Measurements from ENCODE around the gene ACIN1. TPM values are rescaled to one million over a fixed set of nuclear protein-coding genes. Genes with fewer than 3 reads are reported as not detected.

Gene ACIN1
- total RNA-seq, 2 experiments from 2014 or later, result 282 to 288 TPM

GRCh38 chr14:23114669-23115038 lies 19.7 kb upstream of the ACIN1 start:
- Histone ChIP-seq H3K36me3 (ENCODE audit: insufficient read depth, low read length) (no peaks in the 10 kb centered on the region), H3K4me1 (ENCODE audit: insufficient read depth, low read length) (peaks cover 34% of the 10 kb centered on the region), H3K27me3 (ENCODE audit: control insufficient read depth in 1 of 2, insufficient read depth in 2 of 2, low read length in 2 of 2) (peaks cover 16 to 19% of the 10 kb centered on the region in 2 experiments), H3K9me3 (ENCODE audit: control insufficient read depth in 1 of 2, insufficient read depth in 1 of 2, low read length in 2 of 2) (no peaks in the 10 kb centered on the region), H3K4me3 (ENCODE audit: low read length) (no peak overlapping the region), H3K27ac (ENCODE audit: low read depth in 1 of 2, low read length in 2 of 2) (no peak overlapping the region)
- ATAC-seq (ENCODE audit: poor library complexity), result no peak
- Mint-ChIP-seq H3K36me3 (ENCODE audit: low read depth) (no peaks in the 10 kb centered on the region), H3K9me3 (no peaks in the 10 kb centered on the region), H3K27me3 (no peaks in the 10 kb centered on the region), H3K27ac (peak overlapping the region; percentile 94), H3K4me1 (ENCODE audit: low read depth) (peaks cover 37% of the 10 kb centered on the region), H3K4me3 (no peak overlapping the region)
- TF ChIP-seq, protein P1, sequence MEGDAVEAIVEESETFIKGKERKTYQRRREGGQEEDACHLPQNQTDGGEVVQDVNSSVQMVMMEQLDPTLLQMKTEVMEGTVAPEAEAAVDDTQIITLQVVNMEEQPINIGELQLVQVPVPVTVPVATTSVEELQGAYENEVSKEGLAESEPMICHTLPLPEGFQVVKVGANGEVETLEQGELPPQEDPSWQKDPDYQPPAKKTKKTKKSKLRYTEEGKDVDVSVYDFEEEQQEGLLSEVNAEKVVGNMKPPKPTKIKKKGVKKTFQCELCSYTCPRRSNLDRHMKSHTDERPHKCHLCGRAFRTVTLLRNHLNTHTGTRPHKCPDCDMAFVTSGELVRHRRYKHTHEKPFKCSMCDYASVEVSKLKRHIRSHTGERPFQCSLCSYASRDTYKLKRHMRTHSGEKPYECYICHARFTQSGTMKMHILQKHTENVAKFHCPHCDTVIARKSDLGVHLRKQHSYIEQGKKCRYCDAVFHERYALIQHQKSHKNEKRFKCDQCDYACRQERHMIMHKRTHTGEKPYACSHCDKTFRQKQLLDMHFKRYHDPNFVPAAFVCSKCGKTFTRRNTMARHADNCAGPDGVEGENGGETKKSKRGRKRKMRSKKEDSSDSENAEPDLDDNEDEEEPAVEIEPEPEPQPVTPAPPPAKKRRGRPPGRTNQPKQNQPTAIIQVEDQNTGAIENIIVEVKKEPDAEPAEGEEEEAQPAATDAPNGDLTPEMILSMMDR (IDR thresholded peaks at IDR 0.05), result no peak
- POLR2A ChIA-PET, result no interaction called here
- CTCF ChIA-PET, result no interaction called here
- no peak for DNase-seq
- intact Hi-C loops (cut with DNase I, micrococcal nuclease), result loop anchor here in 1 of 2 experiments (5.0 kb wide), 1 partner anchor 42 kb away; no protein-coding TSS in a partner anchor

DNA sequence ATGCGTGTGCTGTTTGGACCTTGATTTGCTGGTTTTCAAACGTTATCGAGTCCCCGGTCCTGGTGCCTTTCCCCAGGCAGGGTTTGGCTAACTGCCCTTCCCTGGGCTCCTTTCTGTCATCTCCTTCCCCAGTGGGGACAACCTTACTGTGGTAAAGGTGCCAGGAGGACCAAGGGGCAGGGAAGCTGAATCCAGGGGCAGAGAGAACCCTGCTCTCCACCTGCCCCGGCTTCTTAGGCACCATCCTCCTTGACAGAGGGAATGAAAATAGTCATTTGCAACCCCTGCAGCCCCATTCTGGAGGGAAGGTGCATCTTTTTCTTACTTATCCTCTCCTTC lies 19.2 kb upstream of the ACIN1 start:
- Histone ChIP-seq H3K4me1 (ENCODE audit: insufficient read depth, low read length) (peaks cover 29% of the 10 kb centered on the region), H3K36me3 (ENCODE audit: insufficient read depth, low read length) (no peaks in the 10 kb centered on the region), H3K27ac (ENCODE audit: low read depth in 1 of 2, low read length in 2 of 2) (no peak overlapping the region), H3K4me3 (ENCODE audit: low read length) (no peak overlapping the region), H3K9me3 (ENCODE audit: control insufficient read depth in 1 of 2, insufficient read depth in 1 of 2, low read length in 2 of 2) (no peaks in the 10 kb centered on the region), H3K27me3 (ENCODE audit: control insufficient read depth in 1 of 2, insufficient read depth in 2 of 2, low read length in 2 of 2) (peaks cover 16 to 19% of the 10 kb centered on the region in 2 experiments)
- Mint-ChIP-seq H3K27me3 (no peaks in the 10 kb centered on the region), H3K9me3 (no peaks in the 10 kb centered on the region), H3K4me3 (no peak overlapping the region), H3K36me3 (ENCODE audit: low read depth) (no peaks in the 10 kb centered on the region), H3K4me1 (ENCODE audit: low read depth) (peaks cover 31% of the 10 kb centered on the region), H3K27ac (peak overlapping the region; percentile 94)
- intact Hi-C loops (cut with DNase I, micrococcal nuclease), result loop anchor here in 1 of 2 experiments (5.0 kb wide), 1 partner anchor 42 kb away; no protein-coding TSS in a partner anchor
- ChIA-PET CTCF (no interaction called here), POLR2A (interaction anchor here (1.5 kb wide), 1 partner anchor 19 kb away, joined by 4 read pairs; the partner anchor contains the start of genes ACIN1 and C14orf119)
- no peak for ATAC-seq (ENCODE audit: poor library complexity)
- TF ChIP-seq, protein P1 (IDR thresholded peaks at IDR 0.05), result no peak
- no peak for DNase-seq

DNA sequence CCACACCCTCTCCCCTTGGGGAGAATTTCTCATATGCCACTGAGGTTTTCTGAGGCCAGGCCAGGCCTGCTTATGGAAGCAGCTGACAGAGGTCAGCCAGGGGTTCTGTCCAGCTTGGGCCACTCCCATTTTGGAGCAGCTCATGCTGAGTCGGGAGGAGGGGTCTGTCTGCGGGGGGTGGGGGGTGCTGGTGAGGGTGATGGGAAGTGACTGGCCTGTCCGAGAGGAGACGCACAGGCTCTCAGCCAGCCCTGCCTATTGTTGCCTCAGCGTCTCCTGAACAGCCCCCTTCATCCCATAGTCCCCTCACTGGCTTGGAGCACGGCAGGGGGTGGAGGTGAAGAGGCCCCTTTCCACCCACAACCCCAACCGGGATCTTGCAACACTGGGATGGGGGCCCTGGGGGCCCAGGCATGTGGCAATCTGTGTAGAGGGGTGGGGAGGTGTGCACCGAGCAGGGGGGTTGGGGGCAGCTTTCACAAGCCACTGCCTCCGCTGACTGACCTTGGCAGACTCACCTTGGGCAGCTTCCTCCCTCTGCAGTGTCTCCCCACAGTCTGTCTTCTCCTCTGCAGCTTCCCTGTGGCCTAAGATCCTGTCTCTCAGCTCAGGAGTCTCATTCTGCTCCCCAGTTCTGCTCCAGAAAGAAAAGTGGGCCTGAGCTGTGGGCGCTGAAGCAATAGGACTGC lies 18.6 kb upstream of the ACIN1 start:
- H3K4me1 ChIP-seq (ENCODE audit: insufficient read depth, low read length), result peaks cover 23% of the 10 kb centered on the region
- H3K27ac ChIP-seq (ENCODE audit: low read depth in 1 of 2, low read length in 2 of 2), result no peak overlapping the region
- H3K4me1 Mint-ChIP-seq (ENCODE audit: low read depth), result peaks cover 26% of the 10 kb centered on the region
- no peaks in the 10 kb centered on the region for H3K9me3 ChIP-seq (ENCODE audit: control insufficient read depth in 1 of 2, insufficient read depth in 1 of 2, low read length in 2 of 2)
- no peaks in the 10 kb centered on the region for H3K36me3 Mint-ChIP-seq (ENCODE audit: low read depth)
- TF ChIP-seq, protein P1 (IDR thresholded peaks at IDR 0.05), result no peak
- intact Hi-C loops (cut with DNase I, micrococcal nuclease), result loop anchor here in 1 of 2 experiments (5.0 kb wide), 1 partner anchor 41 kb away; no protein-coding TSS in a partner anchor
- H3K36me3 ChIP-seq (ENCODE audit: insufficient read depth, low read length), result no peaks in the 10 kb centered on the region
- ATAC-seq (ENCODE audit: poor library complexity) (no peak), DNase-seq (no peak)
- ChIA-PET CTCF (interaction anchor here (1.1 kb wide), 2 partner anchors 19 to 37 kb away, joined by 3 read pairs; partner anchors contain the start of gene ACIN1), POLR2A (interaction anchor here (1.5 kb wide), 1 partner anchor 18 kb away, joined by 4 read pairs; the partner anchor contains the start of genes ACIN1 and C14orf119)
- no peak overlapping the region for H3K4me3 ChIP-seq (ENCODE audit: low read length)
- H3K27me3 ChIP-seq (ENCODE audit: control insufficient read depth in 1 of 2, insufficient read depth in 2 of 2, low read length in 2 of 2), result peaks cover 16 to 19% of the 10 kb centered on the region in 2 experiments
- H3K4me3 Mint-ChIP-seq, result no peak overlapping the region
- H3K9me3 Mint-ChIP-seq, result no peaks in the 10 kb centered on the region
- H3K27ac Mint-ChIP-seq, result no peak overlapping the region
- no peaks in the 10 kb centered on the region for H3K27me3 Mint-ChIP-seq
